IMR-90 (cell line): ENCODE data around the gene PPIL6. TPM values are rescaled to one million over a fixed set of nuclear protein-coding genes. Genes with fewer than 3 reads are reported as not detected.

Source experiments
- ATAC-seq: fragments of 200-7000 bp; cut with Tn5 transposase; 2 replicates; pipeline ENCODE4 v1.9.1; 2020; ENCODE audit warnings: low read depth, mild to moderate bottlenecking, moderate library complexity
- BruUV-seq: library from RNA; stranded (reverse); fragments of 400-500 nt; replicated peaks from 2 replicates; lab custom pipeline; 2021; lab: Mats Ljungman, UMichigan
- CTCF ChIA-PET: fragments of 300-600 bp; formaldehyde crosslinking; extraction: SDS; loops from one replicate; lab custom pipeline; 2021; ENCODE audit warnings: antibody characterized with exemption; lab: Yijun Ruan, JAX
- POLR2A ChIA-PET: fragments of 300-600 bp; sonication (Branson Sonifier 250); formaldehyde crosslinking; loops from one replicate; lab custom pipeline; 2022; ENCODE audit warnings: antibody characterized with exemption; ENCODE audit not compliant: unreplicated experiment; lab: Charles Lee
- DNase-seq: peaks from one replicate; pipeline ENCODE4 v3.0.0; 2013
- H2AFZ ChIP-seq: replicated peaks from 2 replicates; pipeline ENCODE3; 2013; ENCODE audit warnings: low read length, mild to moderate bottlenecking; ENCODE audit not compliant: poor library complexity
- H2AK5ac ChIP-seq: 2 replicates; pipeline ENCODE4 v1.6.1; 2013; ENCODE audit warnings: low read depth, low read length, inconsistent platforms
- H2AK9ac ChIP-seq: replicated peaks from 2 replicates; pipeline ENCODE3; 2013; ENCODE audit warnings: mild to moderate bottlenecking, low read depth, low read length, moderate library complexity; ENCODE audit not compliant: poor library complexity
- H2BK120ac ChIP-seq: 2 replicates; pipeline ENCODE4 v1.6.1; 2013; ENCODE audit warnings: low read depth, low read length, inconsistent platforms
- H2BK15ac ChIP-seq: 3 replicates; pipeline ENCODE4 v1.6.1; 2013; ENCODE audit warnings: low read depth, low read length, inconsistent platforms
- H2BK20ac ChIP-seq: 2 replicates; pipeline ENCODE4 v1.6.1; 2013; ENCODE audit warnings: low read depth, mild to moderate bottlenecking, inconsistent platforms, low read length, moderate library complexity
- H2BK5ac ChIP-seq: 2 replicates; pipeline ENCODE4 v1.6.1; 2013; ENCODE audit warnings: mild to moderate bottlenecking, low read depth, low read length, inconsistent platforms; ENCODE audit not compliant: poor library complexity, severe bottlenecking
- H3K14ac ChIP-seq: replicated peaks from 2 replicates; pipeline ENCODE4 v1.6.1; 2013; ENCODE audit warnings: low read depth, low read length, inconsistent platforms
- H3K18ac ChIP-seq: 2 replicates; pipeline ENCODE4 v1.6.1; 2013; ENCODE audit warnings: low read depth, low read length, control low read depth
- H3K23ac ChIP-seq: 2 replicates; pipeline ENCODE4 v1.6.1; 2013; ENCODE audit warnings: low read depth, low read length, inconsistent platforms
- H3K27ac ChIP-seq: 2 replicates; pipeline ENCODE4 v1.5.1; 2013; ENCODE audit warnings: mild to moderate bottlenecking, control low read depth, low read length; ENCODE audit not compliant: insufficient read depth
- H3K27me3 ChIP-seq: 2 replicates; pipeline ENCODE4 v1.6.1; 2013; ENCODE audit warnings: low read length; ENCODE audit not compliant: control insufficient read depth, insufficient read depth
- H3K36me3 ChIP-seq: 2 replicates; pipeline ENCODE4 v1.6.1; 2013; ENCODE audit warnings: low read length, mixed read lengths; ENCODE audit not compliant: control insufficient read depth, insufficient read depth
- H3K4ac ChIP-seq: 2 replicates; pipeline ENCODE4 v1.6.1; 2013; ENCODE audit warnings: low read depth, low read length, inconsistent platforms
- H3K4me1 ChIP-seq: 2 replicates; pipeline ENCODE4 v1.6.1; 2013; ENCODE audit warnings: low read length, mixed read lengths; ENCODE audit not compliant: control insufficient read depth, insufficient read depth
- H3K4me2 ChIP-seq: 2 replicates; pipeline ENCODE4 v1.6.1; 2013; ENCODE audit warnings: low read depth, mild to moderate bottlenecking, control low read depth, low read length, moderate library complexity
- H3K4me3 ChIP-seq: 2 replicates; pipeline ENCODE4 v1.5.1; 2013; ENCODE audit warnings: low read depth, mild to moderate bottlenecking, control low read depth, low read length, moderate library complexity; ENCODE audit not compliant: insufficient read depth
- H3K56ac ChIP-seq: 2 replicates; pipeline ENCODE4 v1.6.1; 2013; ENCODE audit warnings: low read length, inconsistent platforms; ENCODE audit not compliant: insufficient read depth; ENCODE audit errors: extremely low read depth
- H3K79me1 ChIP-seq, 2 experiments: 2 replicates each; pipeline ENCODE4 v1.6.1; 2013; ENCODE audit warnings: low read length in 2 of 2, inconsistent platforms in 1 of 2, low read depth in 1 of 2
- H3K9ac ChIP-seq: 2 replicates; pipeline ENCODE4 v1.6.1; 2013; ENCODE audit warnings: low read depth, low read length, control low read depth
- H3K9me1 ChIP-seq: 2 replicates; pipeline ENCODE4 v1.6.1; 2013; ENCODE audit warnings: low read length, inconsistent platforms; ENCODE audit not compliant: insufficient read depth
- H3K9me3 ChIP-seq: 2 replicates; pipeline ENCODE4 v1.6.1; 2013; ENCODE audit warnings: low read length; ENCODE audit not compliant: control insufficient read depth, insufficient read depth
- H4K20me1 ChIP-seq: 2 replicates; pipeline ENCODE4 v1.6.1; 2013; ENCODE audit warnings: low read length, inconsistent platforms; ENCODE audit not compliant: insufficient read depth
- H4K5ac ChIP-seq: 2 replicates; pipeline ENCODE4 v1.6.1; 2013; ENCODE audit warnings: mild to moderate bottlenecking, low read depth, low read length, control low read depth
- H4K8ac ChIP-seq, 2 experiments: 2 replicates each; pipeline ENCODE4 v1.6.1; 2013; ENCODE audit warnings: low read depth in 2 of 2, low read length in 2 of 2, control low read depth in 1 of 2, inconsistent platforms in 1 of 2
- H4K91ac ChIP-seq: 2 replicates; pipeline ENCODE4 v1.6.1; 2013; ENCODE audit warnings: low read depth, low read length, inconsistent platforms; ENCODE audit not compliant: insufficient read depth
- BHLHE40 ChIP-seq: fragments of 150-350 bp; IDR thresholded peaks from 2 replicates; pipeline ENCODE4 v1.6.1; 2016; ENCODE audit warnings: mild to moderate bottlenecking, low read depth, low read length
- CEBPB ChIP-seq: IDR thresholded peaks from 2 replicates; pipeline ENCODE4 v1.6.1; 2012; ENCODE audit warnings: low read depth, low read length, improper control_type of control experiment
- CHD1 ChIP-seq: IDR thresholded peaks from 2 replicates; pipeline ENCODE4 v1.6.1; 2012; ENCODE audit warnings: low read depth, low read length, improper control_type of control experiment
- CTCF ChIP-seq: conservative IDR thresholded peaks from 2 replicates; pipeline ENCODE4 v1.5.1; 2012; ENCODE audit warnings: mild to moderate bottlenecking, low read depth, low read length, improper control_type of control experiment
- ELK1 ChIP-seq: fragments of 150-350 bp; IDR thresholded peaks from 2 replicates; pipeline ENCODE4 v1.6.1; 2016; ENCODE audit warnings: low read depth, mild to moderate bottlenecking, low read length, moderate library complexity, borderline replicate concordance
- FOS ChIP-seq: fragments of 150-350 bp; IDR thresholded peaks from 2 replicates; pipeline ENCODE4 v1.6.1; 2016; ENCODE audit warnings: low read depth, low read length
- MAFK ChIP-seq: IDR thresholded peaks from 2 replicates; pipeline ENCODE4 v1.6.1; 2012; ENCODE audit warnings: low read depth, low read length, improper control_type of control experiment
- MAZ ChIP-seq: IDR thresholded peaks from 2 replicates; pipeline ENCODE4 v1.6.1; 2012; ENCODE audit warnings: low read depth, mild to moderate bottlenecking, low read length, improper control_type of control experiment, moderate library complexity, borderline replicate concordance
- MXI1 ChIP-seq: IDR thresholded peaks from 2 replicates; pipeline ENCODE4 v1.6.1; 2012; ENCODE audit warnings: low read depth, mild to moderate bottlenecking, low read length, moderate library complexity, borderline replicate concordance
- NFE2L2 ChIP-seq: fragments of 150-350 bp; IDR thresholded peaks from 2 replicates; pipeline ENCODE4 v1.6.1; 2016; ENCODE audit warnings: low read depth, mild to moderate bottlenecking, low read length
- POLR2A ChIP-seq: IDR thresholded peaks from 2 replicates; pipeline ENCODE4 v1.6.1; 2012; ENCODE audit warnings: mild to moderate bottlenecking, low read depth, low read length
- RAD21 ChIP-seq: IDR thresholded peaks from 2 replicates; pipeline ENCODE4 v1.6.1; 2012; ENCODE audit warnings: low read length, improper control_type of control experiment
- RCOR1 ChIP-seq: IDR thresholded peaks from 2 replicates; pipeline ENCODE4 v1.6.1; 2012; ENCODE audit warnings: mild to moderate bottlenecking, low read length, improper control_type of control experiment; ENCODE audit not compliant: insufficient replicate concordance
- SMC3 ChIP-seq: fragments of 150-350 bp; IDR thresholded peaks from 2 replicates; pipeline ENCODE4 v1.6.1; 2016; ENCODE audit warnings: low read depth, mild to moderate bottlenecking, antibody characterized with exemption, low read length, moderate library complexity
- USF2 ChIP-seq: fragments of 150-350 bp; IDR thresholded peaks from 2 replicates; pipeline ENCODE4 v1.6.1; 2017; ENCODE audit warnings: mild to moderate bottlenecking, antibody characterized with exemption, low read length, low read depth
- WGBS, 2 experiments: methylation state at CpG; one replicate each; pipeline versions ENCODE4 v1.1.5 to v1.1.7; 2013; ENCODE audit warnings: missing lambda C conversion rate in 2 of 2; ENCODE audit not compliant: insufficient read length in 1 of 2; ENCODE audit errors: extremely low coverage in 2 of 2; 5-methylcytosine and 5-hydroxymethylcytosine counted together
- dilution Hi-C: fragments of 300-500 bp; cut with HindIII; formaldehyde crosslinking; loops from one replicate; pipeline ENCODE4 v1.14.3; 2018; ENCODE audit warnings: low sequenced_read_pairs; ENCODE audit not compliant: unreplicated experiment
- in situ Hi-C: fragments of 300-500 bp; cut with MboI; formaldehyde crosslinking; loops from 3 replicates; pipeline ENCODE4 v1.14.3; 2019; ENCODE audit warnings: low sequenced_read_pairs, inconsistent platforms, mixed read lengths
- intact Hi-C: fragments of 100-400 bp; cut with micrococcal nuclease; formaldehyde crosslinking; loops from 2 replicates; pipeline ENCODE4 v1.10.0; 2022
- polyA plus RNA-seq, 3 experiments: library from polyadenylated mRNA; depleted of rRNA; stranded (reverse); fragments of >200 nt; gene quantifications; 2 replicates each; pipeline ENCODE4 v1.2.3, GENCODE V29; 2012; ENCODE audit warnings: low replicate concordance in 1 of 3
- total RNA-seq: library from RNA; depleted of rRNA; stranded (reverse); fragments of >200 nt; gene quantifications from 2 replicates; pipeline ENCODE4 v1.2.3, GENCODE V29; 2012

PPIL6 gene
- total and polyA plus RNA-seq, 2 of the 4 experiments (the other 2 are of a cell fraction): 0.15 to 0.18 TPM

- no peak overlapping the region for H2AK9ac ChIP-seq
- no peak overlapping the region for H4K91ac ChIP-seq
- peaks cover 1 to 22% of the 10 kb centered on the region in 2 experiments for H3K79me1 ChIP-seq
- no peak overlapping the region for H2AK5ac ChIP-seq
- no peak overlapping the region for H2BK20ac ChIP-seq
- H3K56ac ChIP-seq: no peak overlapping the region
- ChIA-PET CTCF (no interaction called here), POLR2A (no interaction called here)
- H3K4me3 ChIP-seq: no peak overlapping the region
- H3K9me3 ChIP-seq: no peaks in the 10 kb centered on the region
- no peak overlapping the region for H3K9ac ChIP-seq
- dilution Hi-C loops: no loop called here
- no peak overlapping the region for H2BK5ac ChIP-seq
- no peak overlapping the region for H2BK120ac ChIP-seq
- no peak overlapping the region for H3K4me2 ChIP-seq
- H3K4ac ChIP-seq: no peak overlapping the region
- DNase-seq (no peak), ATAC-seq (no peak)
- H3K14ac ChIP-seq: no peak overlapping the region
- H4K8ac ChIP-seq: no peak overlapping the region
- H2AFZ ChIP-seq: no peak overlapping the region
- TF ChIP-seq MAFK: no peak
- TF ChIP-seq ELK1: no peak
- TF ChIP-seq POLR2A: no peak
- no peak for TF ChIP-seq NFE2L2
- TF ChIP-seq SMC3: no peak
- no peak for TF ChIP-seq BHLHE40
- TF ChIP-seq CEBPB: no peak
- no peak for TF ChIP-seq MXI1
- no peak for TF ChIP-seq MAZ
- no peak for TF ChIP-seq RCOR1
- TF ChIP-seq USF2: no peak
- no peak for TF ChIP-seq RAD21
- no peak for TF ChIP-seq CHD1
- no peak for TF ChIP-seq CTCF
- TF ChIP-seq FOS: no peak
- in situ Hi-C loops: no loop called here
- no peak overlapping the region for H3K27ac ChIP-seq
- H3K18ac ChIP-seq: no peak overlapping the region
- intact Hi-C loops: no loop called here
- H4K20me1 ChIP-seq: peaks cover 7% of the 10 kb centered on the region; the same call in 1 of the 2 replicates
- no peaks in the 10 kb centered on the region for H3K27me3 ChIP-seq
- H3K9me1 ChIP-seq: peaks cover 18% of the 10 kb centered on the region
- BruUV-seq: no TSS peak
- no peak overlapping the region for H3K23ac ChIP-seq
- H3K36me3 ChIP-seq: peaks cover 71% of the 10 kb centered on the region
- no peak overlapping the region for H2BK15ac ChIP-seq
- peaks cover under 1% of the 10 kb centered on the region; the same call in 1 of the 2 replicates for H3K4me1 ChIP-seq
- WGBS, 2 experiments: 100% methylated on average over 4 of the region's 10 CpGs; no CpG with 5 or more reads in 1 of the 2 experiments
- H4K5ac ChIP-seq: no peak overlapping the region
These were observed 6.7 kb upstream of the PPIL6 start for GRCh38 chr6:109447087-109447486.
